Upper lobe of left lung (tissue), 6 donors: Measurements from ENCODE around the gene ALAS2. TPM values are rescaled to one million over a fixed set of nuclear protein-coding genes. Genes with fewer than 3 reads are reported as not detected.

Experiments used
- ATAC-seq, 2 donors: fragments of 200-7000 bp; cut with Tn5 transposase; one replicate each; pipeline ENCODE4 v1.9.1; 2022; ENCODE audit warnings: mild to moderate bottlenecking in 2 of 2, moderate library complexity in 2 of 2; ENCODE audit not compliant: low FRiP score in 2 of 2
- DNase-seq, 2 donors: peaks; one replicate each; pipeline ENCODE4 v3.0.0-alpha.2; 2019 to 2020
- H3K27ac ChIP-seq, 4 donors: fragments of 200-600 bp; sonication (generic); one replicate each; pipeline ENCODE4 v1.5.1; 2016 to 2019
- H3K27me3 ChIP-seq, 4 donors: fragments of 200-600 bp; sonication (generic); one replicate each; pipeline ENCODE4 v1.5.1; 2017 to 2019
- H3K36me3 ChIP-seq, 4 donors: fragments of 200-600 bp; sonication (generic); one replicate each; pipeline ENCODE4 v1.5.1; 2016 to 2019
- H3K4me1 ChIP-seq, 4 donors: fragments of 200-600 bp; sonication (generic); one replicate each; pipeline ENCODE4 v1.5.1; 2018 to 2019
- H3K4me3 ChIP-seq, 4 donors: fragments of 200-600 bp; sonication (generic); one replicate each; pipeline ENCODE4 v1.5.1; 2017 to 2019; ENCODE audit warnings: mild to moderate bottlenecking in 2 of 4, moderate library complexity in 1 of 4
- H3K9me3 ChIP-seq, 4 donors: fragments of 200-600 bp; sonication (generic); one replicate each; pipeline ENCODE4 v1.5.1; 2018 to 2019
- EP300 ChIP-seq, 4 donors: sonication (generic); formaldehyde crosslinking; IDR thresholded peaks; one replicate each; pipeline ENCODE4 v1.5.1; 2017; ENCODE audit warnings: antibody characterized with exemption in 4 of 4, control low read depth in 2 of 4
- POLR2A ChIP-seq, 4 donors: fragments of 450-650 bp; IDR thresholded peaks; one replicate each; pipeline ENCODE4 v1.5.1; 2016 to 2017; ENCODE audit warnings: antibody characterized with exemption in 4 of 4, mild to moderate bottlenecking in 2 of 4
- POLR2AphosphoS5 ChIP-seq, 2 donors: sonication (generic); formaldehyde crosslinking; IDR thresholded peaks; one replicate each; pipeline ENCODE4 v1.5.1; 2017; ENCODE audit warnings: antibody characterized with exemption in 2 of 2
- WGBS, 2 donors: methylation state at CpG; one replicate each; pipeline ENCODE4 v1.1.5; 2017 to 2018; 5-methylcytosine and 5-hydroxymethylcytosine counted together
- total RNA-seq, 6 donors: library from RNA; depleted of rRNA in 4 of 6; stranded (reverse); fragments of >200 nt in 4 of 6; gene quantifications; one replicate each; pipeline versions ENCODE4 v1.1.0 to v1.2.1, GENCODE V29; 2016 to 2021
- TF ChIP-seq, protein P1 (sequence below), 6 experiments: fragments of 450-650 bp in 4 of 6; fragments of 200-600 bp in 2 of 6; sonication (generic) in 2 of 6; IDR thresholded peaks; one replicate each; pipeline ENCODE4 v1.5.1; 2016 to 2019; ENCODE audit warnings: antibody characterized with exemption in 6 of 6
- donor health status: DM: no; HTN: no; CAD: no; lungs with moderate emphysema.
- donor health status: DM: no; HTN: yes; CAD: no; lungs with severe emphysema.

ALAS2 gene
- total RNA-seq, 6 donors from 2014 or later = 0.23 to 4.1 (median 2.6) TPM; not detected in 1

DNA sequence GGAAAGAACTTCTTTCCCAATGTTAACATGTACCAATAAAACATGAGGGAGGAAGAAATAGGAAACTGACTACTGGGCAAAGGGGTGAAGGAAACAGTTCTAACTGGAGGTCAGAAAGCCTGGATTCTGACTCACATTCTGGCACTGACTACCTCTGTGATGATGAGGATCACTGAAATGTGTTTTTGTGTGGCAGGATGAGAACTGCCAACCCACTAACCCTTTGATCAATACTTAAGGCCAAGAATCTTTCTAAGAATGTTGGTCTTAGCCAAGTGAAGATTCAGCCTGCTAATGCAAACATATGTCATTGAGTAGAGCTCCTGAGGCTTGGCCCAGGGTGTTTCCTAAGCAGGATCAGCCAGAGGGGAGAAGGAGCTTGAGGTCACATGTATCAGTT lies 4.6 kb downstream of the ALAS2 start:
- Histone ChIP-seq H3K4me1 (no peaks in the 10 kb centered on the region), H3K9me3 (no peaks in the 10 kb centered on the region), H3K4me3 (no peak overlapping the region), H3K36me3 (no peaks in the 10 kb centered on the region), H3K27ac (no peak overlapping the region), H3K27me3 (no peaks in the 10 kb centered on the region)
- no peak for DNase-seq
- no peak for TF ChIP-seq EP300 (IDR thresholded peaks at IDR 0.05)
- TF ChIP-seq POLR2A (IDR thresholded peaks at IDR 0.05) = no peak
- TF ChIP-seq POLR2AphosphoS5 (IDR thresholded peaks at IDR 0.05) = no peak
- TF ChIP-seq, protein P1, sequence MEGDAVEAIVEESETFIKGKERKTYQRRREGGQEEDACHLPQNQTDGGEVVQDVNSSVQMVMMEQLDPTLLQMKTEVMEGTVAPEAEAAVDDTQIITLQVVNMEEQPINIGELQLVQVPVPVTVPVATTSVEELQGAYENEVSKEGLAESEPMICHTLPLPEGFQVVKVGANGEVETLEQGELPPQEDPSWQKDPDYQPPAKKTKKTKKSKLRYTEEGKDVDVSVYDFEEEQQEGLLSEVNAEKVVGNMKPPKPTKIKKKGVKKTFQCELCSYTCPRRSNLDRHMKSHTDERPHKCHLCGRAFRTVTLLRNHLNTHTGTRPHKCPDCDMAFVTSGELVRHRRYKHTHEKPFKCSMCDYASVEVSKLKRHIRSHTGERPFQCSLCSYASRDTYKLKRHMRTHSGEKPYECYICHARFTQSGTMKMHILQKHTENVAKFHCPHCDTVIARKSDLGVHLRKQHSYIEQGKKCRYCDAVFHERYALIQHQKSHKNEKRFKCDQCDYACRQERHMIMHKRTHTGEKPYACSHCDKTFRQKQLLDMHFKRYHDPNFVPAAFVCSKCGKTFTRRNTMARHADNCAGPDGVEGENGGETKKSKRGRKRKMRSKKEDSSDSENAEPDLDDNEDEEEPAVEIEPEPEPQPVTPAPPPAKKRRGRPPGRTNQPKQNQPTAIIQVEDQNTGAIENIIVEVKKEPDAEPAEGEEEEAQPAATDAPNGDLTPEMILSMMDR (IDR thresholded peaks at IDR 0.05) = no peak
- ATAC-seq = no peak

GRCh38 chrX:55014897-55015299 lies 15.9 kb downstream of the ALAS2 start:
- WGBS, 2 donors = 88 to 100% methylated on average over 1 to 4 of the region's 4 CpGs
- Histone ChIP-seq H3K9me3 (no peaks in the 10 kb centered on the region), H3K36me3 (no peaks in the 10 kb centered on the region), H3K4me1 (no peaks in the 10 kb centered on the region), H3K4me3 (no peak overlapping the region), H3K27ac (no peak overlapping the region), H3K27me3 (no peaks in the 10 kb centered on the region)
- DNase-seq (no peak), ATAC-seq (no peak)
- no peak for TF ChIP-seq POLR2A (IDR thresholded peaks at IDR 0.05)
- TF ChIP-seq EP300 (IDR thresholded peaks at IDR 0.05) = no peak
- no peak for TF ChIP-seq POLR2AphosphoS5 (IDR thresholded peaks at IDR 0.05)
- TF ChIP-seq, protein P1 (IDR thresholded peaks at IDR 0.05) = no peak

DNA sequence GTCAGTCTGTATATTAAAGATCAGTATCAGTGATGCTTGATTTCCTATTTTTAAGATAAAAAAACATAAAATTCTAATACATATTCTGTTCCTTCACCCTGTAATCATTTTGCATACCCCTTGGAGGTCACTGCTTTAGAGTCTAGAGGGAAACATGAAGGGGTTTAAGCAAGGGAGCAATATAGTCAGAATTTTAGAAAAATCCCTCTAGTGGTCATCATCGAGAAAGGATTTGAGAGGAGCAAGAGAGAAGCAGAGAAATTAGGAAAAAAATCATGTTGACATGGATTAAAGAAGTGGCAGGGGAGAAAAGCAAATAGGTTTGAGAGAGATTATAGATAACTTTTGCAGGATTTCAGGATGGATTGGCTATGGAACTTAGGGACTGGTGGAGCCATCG lies 19.5 kb downstream of the ALAS2 start:
- Histone ChIP-seq H3K4me3 (no peak overlapping the region), H3K36me3 (peaks cover 0 to 6% (median 3%) of the 10 kb centered on the region in 4 donors), H3K27ac (no peak overlapping the region), H3K27me3 (no peaks in the 10 kb centered on the region), H3K9me3 (no peaks in the 10 kb centered on the region), H3K4me1 (no peaks in the 10 kb centered on the region)
- 42 to 54% methylated on average over 2 of the region's 2 CpGs for WGBS, 2 donors
- TF ChIP-seq POLR2AphosphoS5 (IDR thresholded peaks at IDR 0.05) (no peak), EP300 (IDR thresholded peaks at IDR 0.05) (no peak), POLR2A (IDR thresholded peaks at IDR 0.05) (no peak)
- TF ChIP-seq, protein P1 (IDR thresholded peaks at IDR 0.05) = no peak
- no peak for ATAC-seq
- DNase-seq = no peak

GRCh38 chrX:55008571-55009358 lies 22.0 kb downstream of the ALAS2 start:
- no peaks in the 10 kb centered on the region for H3K27me3 ChIP-seq
- DNase-seq (no peak), ATAC-seq (peak in 1 of 2 donors; percentile 56)
- no peaks in the 10 kb centered on the region for H3K4me1 ChIP-seq
- H3K4me3 ChIP-seq = no peak overlapping the region
- peak overlapping the region in 1 of 4 donors; percentile 49 for H3K27ac ChIP-seq
- H3K36me3 ChIP-seq = peaks cover 0 to 29% (median 5%) of the 10 kb centered on the region in 4 donors
- 52 to 55% methylated on average over 9 of the region's 9 CpGs for WGBS, 2 donors
- no peaks in the 10 kb centered on the region for H3K9me3 ChIP-seq
- TF ChIP-seq POLR2A (IDR thresholded peaks at IDR 0.05) = no peak
- no peak for TF ChIP-seq EP300 (IDR thresholded peaks at IDR 0.05)
- no peak for TF ChIP-seq POLR2AphosphoS5 (IDR thresholded peaks at IDR 0.05)
- TF ChIP-seq, protein P1 (IDR thresholded peaks at IDR 0.05) = no peak

DNA sequence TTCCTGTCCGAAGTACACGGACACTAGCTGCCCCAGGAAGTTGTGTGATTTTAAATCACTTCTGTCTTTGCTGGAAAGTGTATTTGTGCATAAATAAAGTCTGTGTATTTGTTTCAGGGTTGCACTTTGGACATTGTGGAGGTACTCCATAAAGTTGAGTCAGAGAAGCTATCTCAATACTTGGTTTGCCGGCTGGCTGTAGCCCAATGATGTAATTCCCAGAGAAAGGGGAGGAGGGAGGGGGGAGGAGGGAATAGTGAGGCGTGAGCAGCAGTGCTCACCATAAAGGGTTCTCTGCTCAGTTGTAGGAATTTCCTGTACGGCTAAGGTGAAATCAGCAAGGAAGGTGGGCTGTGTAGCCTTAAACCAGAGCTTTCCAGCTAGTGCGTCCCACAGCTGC lies 23.1 kb downstream of the ALAS2 start:
- Histone ChIP-seq H3K4me3 (no peak overlapping the region), H3K4me1 (no peaks in the 10 kb centered on the region), H3K27ac (no peak overlapping the region), H3K9me3 (no peaks in the 10 kb centered on the region), H3K36me3 (peaks cover 0 to 39% (median 8%) of the 10 kb centered on the region in 4 donors), H3K27me3 (no peaks in the 10 kb centered on the region)
- ATAC-seq = peak in 1 of 2 donors; percentile 77
- no peak for DNase-seq
- 69 to 78% methylated on average over 5 to 6 of the region's 6 CpGs for WGBS, 2 donors
- TF ChIP-seq POLR2A (IDR thresholded peaks at IDR 0.05) = no peak
- TF ChIP-seq, protein P1 (IDR thresholded peaks at IDR 0.05) = no peak
- TF ChIP-seq EP300 (IDR thresholded peaks at IDR 0.05) = no peak
- TF ChIP-seq POLR2AphosphoS5 (IDR thresholded peaks at IDR 0.05) = no peak
